Astrocyte (in vitro differentiated cells and primary cell): Measurements from ENCODE around the gene UBE2E3.

Experiments used
- CTCF ChIP-seq: IDR thresholded peaks from 2 replicates; pipeline ENCODE4 v1.5.1; 2011; ENCODE audit warnings: low read depth, mild to moderate bottlenecking, inconsistent platforms, low read length, moderate library complexity; ENCODE audit not compliant: insufficient read depth
- EZH2 ChIP-seq: IDR thresholded peaks from 2 replicates; pipeline ENCODE4 v1.6.1; 2012; ENCODE audit warnings: mild to moderate bottlenecking, low read length, inconsistent platforms; ENCODE audit not compliant: insufficient read depth

GRCh38 chr2:180944372-180944771, 36.0 kb upstream of the UBE2E3 start:
- TF ChIP-seq CTCF, result no peak
- no peak for TF ChIP-seq EZH2
